Ramos (cell line): ENCODE data around the gene FANCG.

Experiments
- in situ Hi-C: fragments of 300-500 bp; cut with MboI; formaldehyde crosslinking; loops from one replicate; pipeline ENCODE4 v1.14.3; 2022; ENCODE audit warnings: low sequenced_read_pairs; ENCODE audit not compliant: unreplicated experiment

Gene FANCG

GRCh38 chr9:35105126-35105525 lies 25.4 kb upstream of the FANCG start:
- in situ Hi-C loops = no loop called here

GRCh38 chr9:35104586-35104985 lies 24.8 kb upstream of the FANCG start:
- in situ Hi-C loops = no loop called here

GRCh38 chr9:35103660-35104191 lies 24.0 kb upstream of the FANCG start:
- in situ Hi-C loops = no loop called here

- in situ Hi-C loops = no loop called here
Measured at GRCh38 chr9:35102769-35103659, 23.3 kb upstream of the FANCG start, which contains the start of gene STOML2. TSS of gene STOML2 (minus strand) at chr9:35103131. CDS start at chr9:35103094, 37 bp downstream.

- in situ Hi-C loops = no loop called here
Measured at GRCh38 chr9:35102465-35102768, 22.7 kb upstream of the FANCG start.

GRCh38 chr9:35097573-35097972 lies 17.8 kb upstream of the FANCG start:
- in situ Hi-C loops = loop anchor here (25.0 kb wide), 1 partner anchor 640 kb away; the partner anchor contains the start of genes CREB3, GBA2, RGP1 and TLN1

- in situ Hi-C loops = loop anchor here (25.0 kb wide), 1 partner anchor 641 kb away; the partner anchor contains the start of genes CREB3, GBA2, RGP1 and TLN1
Measured at GRCh38 chr9:35096035-35096849, 16.5 kb upstream of the FANCG start, which contains the start of gene PIGO. TSS of gene PIGO (minus strand) at chr9:35096591. CDS start at chr9:35095565, 1,026 bp downstream.

GRCh38 chr9:35091536-35091935 lies 11.8 kb upstream of the FANCG start:
- in situ Hi-C loops = loop anchor here (25.0 kb wide), 1 partner anchor 646 kb away; the partner anchor contains the start of genes CREB3, GBA2, RGP1 and TLN1

- in situ Hi-C loops = loop anchor here (25.0 kb wide), 1 partner anchor 648 kb away; the partner anchor contains the start of genes CREB3, GBA2, RGP1 and TLN1
Measured at GRCh38 chr9:35089434-35089833, 9.7 kb upstream of the FANCG start.

- in situ Hi-C loops = loop anchor here (25.0 kb wide), 1 partner anchor 652 kb away; the partner anchor contains the start of genes CREB3, GBA2, RGP1 and TLN1
Measured at GRCh38 chr9:35085078-35085477, 5.3 kb upstream of the FANCG start.

- in situ Hi-C loops = loop anchor here (25.0 kb wide), 1 partner anchor 658 kb away; the partner anchor contains the start of genes CREB3, GBA2, RGP1 and TLN1
Measured at GRCh38 chr9:35079041-35079425, 709 bp downstream of the FANCG start.

- in situ Hi-C loops = loop anchor here (25.0 kb wide), 1 partner anchor 659 kb away; the partner anchor contains the start of genes CREB3, GBA2, RGP1 and TLN1
Measured at GRCh38 chr9:35078066-35078465, 1.7 kb downstream of the FANCG start.

- in situ Hi-C loops = loop anchor here (25.0 kb wide), 1 partner anchor 660 kb away; the partner anchor contains the start of genes CREB3, GBA2, RGP1 and TLN1
Measured at GRCh38 chr9:35076848-35077247, 2.9 kb downstream of the FANCG start.

GRCh38 chr9:35075358-35075757 lies 4.4 kb downstream of the FANCG start:
- in situ Hi-C loops = loop anchor here (25.0 kb wide), 1 partner anchor 662 kb away; the partner anchor contains the start of genes CREB3, GBA2, RGP1 and TLN1

GRCh38 chr9:35074791-35075190 lies 5.0 kb downstream of the FANCG start:
- in situ Hi-C loops = loop anchor here (25.0 kb wide), 1 partner anchor 663 kb away; the partner anchor contains the start of genes CREB3, GBA2, RGP1 and TLN1

GRCh38 chr9:35074141-35074540 lies 5.6 kb downstream of the FANCG start:
- in situ Hi-C loops = no loop called here

- in situ Hi-C loops = no loop called here
Measured at GRCh38 chr9:35073279-35073612, 6.5 kb downstream of the FANCG start.

- in situ Hi-C loops = no loop called here
Measured at GRCh38 chr9:35072461-35073278, 7.1 kb downstream of the FANCG start, which contains the start of gene VCP. TSS of gene VCP (minus strand) at chr9:35072625. CDS start at chr9:35072353, 272 bp downstream.
